Tibial nerve (tissue), 3 donors: Measurements from ENCODE around the gene KRT36.

Experiments
- POLR2A ChIP-seq, 2 donors: fragments of 450-650 bp; IDR thresholded peaks; one replicate each; pipeline ENCODE4 v1.6.1; 2017; ENCODE audit warnings: antibody characterized with exemption in 2 of 2, mild to moderate bottlenecking in 2 of 2, moderate library complexity in 2 of 2
- TF ChIP-seq, protein P1 (sequence below), 5 experiments: fragments of 200-600 bp in 3 of 5; fragments of 450-650 bp in 2 of 5; sonication (generic) in 3 of 5; IDR thresholded peaks; one replicate each; pipeline ENCODE4 v1.5.1; 2016 to 2019; ENCODE audit warnings: antibody characterized with exemption in 5 of 5, mild to moderate bottlenecking in 3 of 5, moderate library complexity in 2 of 5

DNA sequence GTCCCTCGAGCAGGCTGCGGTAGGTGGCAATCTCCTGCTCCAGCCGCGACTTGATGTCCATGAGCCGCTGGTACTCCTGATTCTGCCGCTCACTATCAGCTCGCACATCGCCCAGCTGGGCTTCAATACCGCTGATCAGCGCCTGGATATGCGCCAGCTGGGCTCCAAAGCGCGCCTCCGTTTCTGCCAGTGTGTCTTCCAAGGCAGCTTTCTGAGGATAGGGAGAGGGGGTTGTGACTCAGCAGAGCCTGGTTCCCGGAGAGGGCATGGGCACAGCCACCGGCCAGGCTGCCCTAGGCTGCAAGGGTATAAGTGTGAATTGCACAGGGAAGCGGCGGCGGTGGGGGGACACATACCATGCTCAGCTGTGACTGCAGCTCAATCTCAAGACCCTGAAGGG is 34.1 kb upstream of the KRT36 start:
- no peak for TF ChIP-seq POLR2A (IDR thresholded peaks at IDR 0.05)
- TF ChIP-seq, protein P1, sequence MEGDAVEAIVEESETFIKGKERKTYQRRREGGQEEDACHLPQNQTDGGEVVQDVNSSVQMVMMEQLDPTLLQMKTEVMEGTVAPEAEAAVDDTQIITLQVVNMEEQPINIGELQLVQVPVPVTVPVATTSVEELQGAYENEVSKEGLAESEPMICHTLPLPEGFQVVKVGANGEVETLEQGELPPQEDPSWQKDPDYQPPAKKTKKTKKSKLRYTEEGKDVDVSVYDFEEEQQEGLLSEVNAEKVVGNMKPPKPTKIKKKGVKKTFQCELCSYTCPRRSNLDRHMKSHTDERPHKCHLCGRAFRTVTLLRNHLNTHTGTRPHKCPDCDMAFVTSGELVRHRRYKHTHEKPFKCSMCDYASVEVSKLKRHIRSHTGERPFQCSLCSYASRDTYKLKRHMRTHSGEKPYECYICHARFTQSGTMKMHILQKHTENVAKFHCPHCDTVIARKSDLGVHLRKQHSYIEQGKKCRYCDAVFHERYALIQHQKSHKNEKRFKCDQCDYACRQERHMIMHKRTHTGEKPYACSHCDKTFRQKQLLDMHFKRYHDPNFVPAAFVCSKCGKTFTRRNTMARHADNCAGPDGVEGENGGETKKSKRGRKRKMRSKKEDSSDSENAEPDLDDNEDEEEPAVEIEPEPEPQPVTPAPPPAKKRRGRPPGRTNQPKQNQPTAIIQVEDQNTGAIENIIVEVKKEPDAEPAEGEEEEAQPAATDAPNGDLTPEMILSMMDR (IDR thresholded peaks at IDR 0.05): no peak
